A549 (cell line): ENCODE measurements around the gene ANKRD30A.

Source experiments
- CBX8 ChIP-seq: fragments of 200-600 bp; sonication (generic); IDR thresholded peaks from 2 replicates; pipeline ENCODE4 v1.6.1; 2016
- HEYL ChIP-seq: fragments of 250-450 bp; sonication (Bioruptor Pico); IDR thresholded peaks from 2 replicates; pipeline ENCODE4 v1.8.0; 2021; ENCODE audit warnings: mild to moderate bottlenecking, moderate library complexity
- MAFK ChIP-seq: fragments of 450-650 bp; IDR thresholded peaks from 2 replicates; pipeline ENCODE4 v1.6.1; 2014; ENCODE audit not compliant: partially characterized antibody
- MYC ChIP-seq: IDR thresholded peaks from 2 replicates; pipeline ENCODE4 v1.6.1; 2012; ENCODE audit warnings: mild to moderate bottlenecking, inconsistent platforms, low read length, improper control_type of control experiment, borderline replicate concordance
- NFE2L2 ChIP-seq: fragments of 150-350 bp; conservative IDR thresholded peaks from 2 replicates; pipeline ENCODE4 v1.6.1; 2014; ENCODE audit warnings: low read length
- POLR2A ChIP-seq: IDR thresholded peaks from 2 replicates; pipeline ENCODE4 v1.6.1; 2012; ENCODE audit warnings: mild to moderate bottlenecking, low read length
- POLR2AphosphoS2 ChIP-seq: conservative IDR thresholded peaks from 2 replicates; pipeline ENCODE4 v1.6.1; 2012; ENCODE audit warnings: low read length, improper control_type of control experiment, inconsistent platforms
- RAD21 ChIP-seq, 2 experiments: fragments of >200 bp in 1 of 2; sonication (Bioruptor Twin) in 1 of 2; formaldehyde crosslinking in 1 of 2; IDR thresholded peaks in 1 of 2; conservative IDR thresholded peaks in 1 of 2; 2 replicates in 1 of 2; 3 replicates in 1 of 2; pipeline ENCODE4 v1.6.1; 2012 to 2018; ENCODE audit warnings: inconsistent platforms in 1 of 2
- SMC3 ChIP-seq: fragments of >200 bp; sonication (Bioruptor Twin); formaldehyde crosslinking; IDR thresholded peaks from 3 replicates; pipeline ENCODE4 v1.6.1; 2018; ENCODE audit warnings: inconsistent platforms
- TF ChIP-seq, protein P1 (sequence below): fragments of >200 bp; sonication (Bioruptor Twin); formaldehyde crosslinking; IDR thresholded peaks from 3 replicates; pipeline ENCODE4 v1.5.1; 2016
- TF ChIP-seq, protein P2 (sequence below): fragments of 200-600 bp; sonication (generic); IDR thresholded peaks from 2 replicates; pipeline ENCODE4 v1.6.1; 2016; ENCODE audit warnings: antibody characterized with exemption, mild to moderate bottlenecking, moderate library complexity
- TF ChIP-seq, protein P3 (sequence below): IDR thresholded peaks from 2 replicates; pipeline ENCODE4 v1.6.1; 2012
- TF ChIP-seq, protein P4 (sequence below): fragments of 250-450 bp; sonication (Bioruptor Pico); IDR thresholded peaks from 2 replicates; pipeline ENCODE4 v1.5.0; 2020; ENCODE audit warnings: low read depth, mild to moderate bottlenecking, moderate library complexity

DNA sequence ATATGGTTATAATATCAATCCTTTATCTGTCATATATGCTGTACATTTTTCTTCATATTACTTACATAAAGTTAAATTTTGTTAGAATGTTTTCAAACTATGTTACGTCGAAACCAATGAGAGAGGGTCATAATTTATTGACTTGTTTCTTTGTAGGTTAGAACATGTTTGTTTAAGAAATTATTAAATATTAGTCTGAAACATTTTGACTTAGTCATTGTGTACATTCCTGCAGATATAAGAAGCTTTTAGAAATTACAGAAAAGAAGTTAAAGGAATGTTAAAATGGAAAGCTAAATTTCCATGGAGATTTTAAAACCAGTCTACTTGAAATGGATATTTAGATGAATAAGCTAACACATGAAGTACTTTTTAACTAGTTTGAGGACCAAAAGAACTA, 99.8 kb downstream of the ANKRD30A start:
- TF ChIP-seq, protein P1, sequence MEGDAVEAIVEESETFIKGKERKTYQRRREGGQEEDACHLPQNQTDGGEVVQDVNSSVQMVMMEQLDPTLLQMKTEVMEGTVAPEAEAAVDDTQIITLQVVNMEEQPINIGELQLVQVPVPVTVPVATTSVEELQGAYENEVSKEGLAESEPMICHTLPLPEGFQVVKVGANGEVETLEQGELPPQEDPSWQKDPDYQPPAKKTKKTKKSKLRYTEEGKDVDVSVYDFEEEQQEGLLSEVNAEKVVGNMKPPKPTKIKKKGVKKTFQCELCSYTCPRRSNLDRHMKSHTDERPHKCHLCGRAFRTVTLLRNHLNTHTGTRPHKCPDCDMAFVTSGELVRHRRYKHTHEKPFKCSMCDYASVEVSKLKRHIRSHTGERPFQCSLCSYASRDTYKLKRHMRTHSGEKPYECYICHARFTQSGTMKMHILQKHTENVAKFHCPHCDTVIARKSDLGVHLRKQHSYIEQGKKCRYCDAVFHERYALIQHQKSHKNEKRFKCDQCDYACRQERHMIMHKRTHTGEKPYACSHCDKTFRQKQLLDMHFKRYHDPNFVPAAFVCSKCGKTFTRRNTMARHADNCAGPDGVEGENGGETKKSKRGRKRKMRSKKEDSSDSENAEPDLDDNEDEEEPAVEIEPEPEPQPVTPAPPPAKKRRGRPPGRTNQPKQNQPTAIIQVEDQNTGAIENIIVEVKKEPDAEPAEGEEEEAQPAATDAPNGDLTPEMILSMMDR: no peak
- TF ChIP-seq, protein P2, sequence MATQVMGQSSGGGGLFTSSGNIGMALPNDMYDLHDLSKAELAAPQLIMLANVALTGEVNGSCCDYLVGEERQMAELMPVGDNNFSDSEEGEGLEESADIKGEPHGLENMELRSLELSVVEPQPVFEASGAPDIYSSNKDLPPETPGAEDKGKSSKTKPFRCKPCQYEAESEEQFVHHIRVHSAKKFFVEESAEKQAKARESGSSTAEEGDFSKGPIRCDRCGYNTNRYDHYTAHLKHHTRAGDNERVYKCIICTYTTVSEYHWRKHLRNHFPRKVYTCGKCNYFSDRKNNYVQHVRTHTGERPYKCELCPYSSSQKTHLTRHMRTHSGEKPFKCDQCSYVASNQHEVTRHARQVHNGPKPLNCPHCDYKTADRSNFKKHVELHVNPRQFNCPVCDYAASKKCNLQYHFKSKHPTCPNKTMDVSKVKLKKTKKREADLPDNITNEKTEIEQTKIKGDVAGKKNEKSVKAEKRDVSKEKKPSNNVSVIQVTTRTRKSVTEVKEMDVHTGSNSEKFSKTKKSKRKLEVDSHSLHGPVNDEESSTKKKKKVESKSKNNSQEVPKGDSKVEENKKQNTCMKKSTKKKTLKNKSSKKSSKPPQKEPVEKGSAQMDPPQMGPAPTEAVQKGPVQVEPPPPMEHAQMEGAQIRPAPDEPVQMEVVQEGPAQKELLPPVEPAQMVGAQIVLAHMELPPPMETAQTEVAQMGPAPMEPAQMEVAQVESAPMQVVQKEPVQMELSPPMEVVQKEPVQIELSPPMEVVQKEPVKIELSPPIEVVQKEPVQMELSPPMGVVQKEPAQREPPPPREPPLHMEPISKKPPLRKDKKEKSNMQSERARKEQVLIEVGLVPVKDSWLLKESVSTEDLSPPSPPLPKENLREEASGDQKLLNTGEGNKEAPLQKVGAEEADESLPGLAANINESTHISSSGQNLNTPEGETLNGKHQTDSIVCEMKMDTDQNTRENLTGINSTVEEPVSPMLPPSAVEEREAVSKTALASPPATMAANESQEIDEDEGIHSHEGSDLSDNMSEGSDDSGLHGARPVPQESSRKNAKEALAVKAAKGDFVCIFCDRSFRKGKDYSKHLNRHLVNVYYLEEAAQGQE: no peak
- TF ChIP-seq, protein P3, sequence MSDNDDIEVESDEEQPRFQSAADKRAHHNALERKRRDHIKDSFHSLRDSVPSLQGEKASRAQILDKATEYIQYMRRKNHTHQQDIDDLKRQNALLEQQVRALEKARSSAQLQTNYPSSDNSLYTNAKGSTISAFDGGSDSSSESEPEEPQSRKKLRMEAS: 0 out of 2 replicates have a peak, but pooled peaks have one; percentile 20
- TF ChIP-seq SMC3 (no peak), POLR2A (no peak), MYC (no peak), POLR2AphosphoS2 (no peak), NFE2L2 (no peak), CBX8 (no peak), HEYL (no peak), MAFK (no peak), RAD21 (conservative IDR thresholded peaks at IDR 0.05 in 1 of 2, IDR thresholded peaks at IDR 0.05 in 1 of 2) (no peak)
- TF ChIP-seq, protein P4, sequence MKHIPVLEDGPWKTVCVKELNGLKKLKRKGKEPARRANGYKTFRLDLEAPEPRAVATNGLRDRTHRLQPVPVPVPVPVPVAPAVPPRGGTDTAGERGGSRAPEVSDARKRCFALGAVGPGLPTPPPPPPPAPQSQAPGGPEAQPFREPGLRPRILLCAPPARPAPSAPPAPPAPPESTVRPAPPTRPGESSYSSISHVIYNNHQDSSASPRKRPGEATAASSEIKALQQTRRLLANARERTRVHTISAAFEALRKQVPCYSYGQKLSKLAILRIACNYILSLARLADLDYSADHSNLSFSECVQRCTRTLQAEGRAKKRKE (CRISPR knock-in tag): no peak
